Measurements from ENCODE around the gene SMIM32.

The SMIM32 gene

GRCh38 chr5:136186796-136187195 is 6.2 kb downstream of the SMIM32 start:
- DNase-seq (ENCODE audit: low spot score) = no peak
- FAIRE-seq = no peak

DNA sequence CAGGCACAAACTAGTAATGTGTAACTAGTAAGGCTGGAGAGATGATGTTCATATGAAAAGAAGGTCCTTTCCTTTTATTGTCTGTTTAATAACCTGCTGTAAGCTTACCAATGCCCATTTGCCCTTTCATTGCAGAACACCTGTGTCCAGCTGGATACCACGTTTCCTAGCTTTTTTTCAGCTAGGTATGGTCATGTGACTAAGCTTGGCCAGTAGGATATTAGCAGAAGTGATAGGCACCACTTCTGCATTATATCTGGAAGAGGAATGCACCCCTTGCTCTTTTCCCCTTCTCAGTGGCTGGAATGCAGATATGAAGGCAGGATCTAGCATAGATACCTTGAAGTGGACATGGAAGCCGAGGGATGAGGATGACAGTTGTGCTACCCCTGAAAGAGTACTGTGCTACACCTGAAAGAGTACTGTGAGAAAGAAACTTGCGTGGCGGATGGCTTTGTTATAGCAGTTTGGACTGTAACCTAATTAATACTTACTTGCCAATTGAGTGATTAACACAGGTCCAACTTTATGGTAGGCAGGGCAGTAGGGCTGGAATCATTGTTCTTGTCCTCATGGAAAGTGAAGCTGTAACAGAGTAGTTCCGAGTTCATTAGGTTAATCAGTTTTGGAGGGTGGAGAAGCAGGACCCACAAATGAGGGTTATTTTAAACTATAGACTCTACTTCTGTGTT is 6.8 kb downstream of the SMIM32 start:
- no peak for FAIRE-seq
- no peak for DNase-seq (ENCODE audit: low spot score)

DNA sequence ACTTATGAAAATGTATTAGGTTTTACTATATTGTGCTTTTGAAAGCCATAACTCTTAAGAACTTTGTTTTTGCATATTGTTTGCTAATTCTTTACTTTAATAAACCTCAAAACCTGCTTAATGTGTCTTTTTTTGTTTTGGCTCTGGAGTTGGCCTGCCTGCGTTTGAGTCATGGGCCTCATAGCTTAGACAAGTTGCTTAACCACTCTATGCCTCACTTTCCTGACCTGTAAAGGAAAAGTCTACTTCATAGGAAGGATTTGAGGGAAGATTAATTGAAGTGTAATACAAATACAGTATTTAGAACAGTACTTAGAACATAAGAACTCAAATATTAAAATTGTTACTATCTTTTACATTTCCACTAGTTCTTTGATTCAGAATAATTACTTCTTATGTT is 10.3 kb downstream of the SMIM32 start:
- no peak for DNase-seq (ENCODE audit: low spot score)
- no peak for FAIRE-seq

- DNase-seq (ENCODE audit: low spot score) (peak; percentile 32), FAIRE-seq (no peak)
Observed at GRCh38 chr5:136174021-136174659, 18.8 kb downstream of the SMIM32 start.

DNA sequence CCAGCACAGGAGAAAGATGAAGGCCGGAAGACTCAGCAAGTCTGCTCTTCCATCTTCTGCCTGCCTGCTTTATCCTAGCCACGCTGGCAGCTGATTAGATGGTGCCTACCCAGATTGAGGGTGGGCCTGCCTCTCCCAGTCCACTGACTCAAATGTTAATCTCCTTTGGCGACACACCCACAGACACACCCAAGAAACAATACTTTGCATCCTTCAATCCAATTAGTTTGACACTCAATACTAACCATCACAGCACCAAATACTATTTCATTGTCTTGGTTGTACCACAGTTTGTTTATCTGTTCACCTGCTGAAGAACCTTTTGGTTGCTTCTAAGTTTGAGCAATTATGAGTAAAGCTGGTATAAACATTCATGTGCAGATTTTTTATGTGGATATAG is 23.7 kb downstream of the SMIM32 start:
- FAIRE-seq = no peak
- DNase-seq (ENCODE audit: low spot score) = no peak

- no peak for DNase-seq (ENCODE audit: low spot score)
- no peak for FAIRE-seq
Observed at GRCh38 chr5:136166909-136167308, 26.1 kb downstream of the SMIM32 start.

DNA sequence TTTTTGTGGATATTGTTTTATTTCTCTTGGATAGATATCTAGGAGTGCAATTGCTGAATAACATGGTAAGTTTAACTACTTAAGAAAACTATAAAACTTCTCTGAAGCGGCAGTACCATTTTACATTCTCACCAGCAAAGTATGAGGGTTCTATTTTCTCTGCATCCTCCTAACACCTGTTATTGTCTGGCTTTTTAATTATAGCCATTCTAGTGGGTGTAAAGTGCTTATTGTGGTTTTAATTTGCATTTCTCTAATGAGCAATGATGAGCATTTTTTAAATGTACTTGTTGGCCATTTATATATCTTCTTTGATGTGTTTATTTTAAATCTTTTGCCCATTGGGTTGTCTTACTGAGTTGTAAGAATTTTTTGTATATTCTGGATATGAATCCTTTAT is 28.7 kb downstream of the SMIM32 start:
- DNase-seq (ENCODE audit: low spot score) = no peak
- FAIRE-seq = no peak

DNA sequence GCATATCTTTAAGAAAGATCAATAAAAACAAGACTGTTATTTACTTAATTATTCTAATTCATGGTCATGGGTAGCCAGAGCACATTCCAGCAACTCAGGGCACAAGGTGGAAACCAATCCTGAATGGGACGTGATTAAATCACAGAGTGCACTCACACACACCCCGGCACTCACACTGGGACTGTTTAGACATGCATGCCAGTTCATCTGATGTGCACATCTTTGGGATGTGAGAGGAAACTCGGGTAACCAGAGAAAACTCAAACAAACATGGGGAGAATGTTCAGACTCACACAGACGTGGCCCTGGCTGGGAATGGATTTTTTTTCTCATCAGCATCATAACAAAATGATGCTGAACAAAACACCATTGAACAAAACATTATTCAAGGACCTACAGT is 31.0 kb downstream of the SMIM32 start:
- DNase-seq (ENCODE audit: low spot score) (no peak), FAIRE-seq (no peak)

GRCh38 chr5:136159457-136159856 is 33.5 kb downstream of the SMIM32 start:
- FAIRE-seq (no peak), DNase-seq (ENCODE audit: low spot score) (no peak)

- no peak for FAIRE-seq
- no peak for DNase-seq (ENCODE audit: low spot score)
Observed at GRCh38 chr5:136157514-136157913, 35.4 kb downstream of the SMIM32 start.

DNA sequence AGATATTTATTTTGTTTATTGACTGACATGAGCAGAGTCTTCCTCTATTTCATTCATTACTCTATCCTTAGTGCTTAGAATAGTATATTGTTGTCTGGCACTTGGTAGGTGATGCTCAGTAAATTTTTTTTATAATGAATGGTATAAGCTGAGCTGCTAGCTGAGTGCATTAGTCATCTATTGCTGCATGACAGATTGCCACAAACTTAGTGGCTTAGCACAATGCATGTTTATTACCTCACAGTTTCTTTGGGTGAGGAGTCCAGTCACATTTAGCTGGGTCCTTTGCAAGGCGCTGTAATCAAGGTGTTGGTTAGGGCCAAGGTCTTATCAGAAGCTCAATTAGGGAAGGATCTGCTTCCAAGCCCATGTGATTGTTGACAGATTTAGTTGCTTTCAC is 37.2 kb downstream of the SMIM32 start:
- FAIRE-seq (no peak), DNase-seq (ENCODE audit: low spot score) (no peak)

DNA sequence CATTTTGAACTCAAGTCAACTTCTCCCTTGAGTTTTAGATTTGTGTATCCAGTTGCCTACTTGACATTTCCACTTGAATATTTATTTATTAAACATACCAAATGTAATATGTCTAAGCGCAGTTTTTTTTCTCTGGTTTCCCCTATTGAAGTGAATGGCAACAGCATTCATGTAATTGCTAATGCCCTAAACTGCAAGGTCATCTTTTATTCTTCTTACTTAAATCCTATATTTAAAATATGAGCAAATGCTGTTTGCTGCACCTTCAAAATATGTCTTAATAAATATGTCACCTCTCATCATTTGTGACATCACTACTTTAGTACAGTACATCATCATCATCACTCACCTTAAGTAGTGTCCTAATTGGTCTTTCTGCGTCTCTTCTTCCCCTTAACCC is 37.9 kb downstream of the SMIM32 start:
- no peak for FAIRE-seq
- DNase-seq (ENCODE audit: low spot score) = no peak

- FAIRE-seq (no peak), DNase-seq (ENCODE audit: low spot score) (no peak)
Observed at GRCh38 chr5:136153581-136154236, 39.3 kb downstream of the SMIM32 start.

DNA sequence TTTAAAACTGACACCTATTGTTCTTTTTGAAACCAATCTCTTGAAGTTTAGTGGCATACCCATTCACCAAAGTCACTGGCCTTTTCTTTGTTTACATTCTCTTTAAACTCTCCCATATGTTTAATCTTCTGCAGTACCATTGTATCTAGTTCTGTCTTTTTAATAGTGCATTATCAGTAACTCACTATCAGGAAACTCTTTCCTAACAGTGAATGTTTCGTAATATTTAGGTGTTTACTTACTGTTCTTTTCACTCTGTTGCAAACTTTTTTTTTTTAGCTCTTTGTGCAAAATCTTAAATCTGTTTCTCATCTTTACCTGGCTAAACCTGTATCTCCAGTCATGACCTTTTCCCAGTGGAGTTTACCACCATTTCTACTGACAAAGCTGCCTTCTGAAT is 43.1 kb downstream of the SMIM32 start:
- no peak for FAIRE-seq

GRCh38 chr5:136147632-136148031 is 45.3 kb downstream of the SMIM32 start:
- no peak for FAIRE-seq

More for the DNA sequence above, 43.1 kb downstream of the SMIM32 start:
- DNase-seq (ENCODE audit: low spot score) = no peak

DNA sequence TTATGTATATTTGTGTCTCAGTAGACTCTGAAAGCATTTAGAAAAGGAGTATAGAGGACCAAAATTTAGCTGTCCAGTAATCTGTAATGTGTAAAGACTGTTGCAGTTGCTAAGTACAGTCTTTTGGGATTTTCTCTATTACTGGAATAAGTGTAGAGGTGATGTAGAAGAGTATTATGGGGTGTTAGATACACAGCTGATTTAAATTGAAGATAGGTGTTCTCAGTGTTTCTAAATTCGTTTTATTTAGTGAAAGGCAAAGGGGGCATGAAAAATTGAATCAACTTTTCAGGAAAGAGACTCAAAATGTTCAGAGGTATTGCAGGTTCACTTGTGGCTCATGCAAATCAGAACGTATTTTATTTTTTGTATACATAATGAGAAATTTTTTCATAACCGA is 46.8 kb downstream of the SMIM32 start:
- DNase-seq (ENCODE audit: low spot score) = no peak
- FAIRE-seq = no peak

More at GRCh38 chr5:136147632-136148031, 45.3 kb downstream of the SMIM32 start:
- DNase-seq (ENCODE audit: low spot score) = no peak

GRCh38 chr5:136145030-136145429 is 47.9 kb downstream of the SMIM32 start:
- no peak for FAIRE-seq

DNA sequence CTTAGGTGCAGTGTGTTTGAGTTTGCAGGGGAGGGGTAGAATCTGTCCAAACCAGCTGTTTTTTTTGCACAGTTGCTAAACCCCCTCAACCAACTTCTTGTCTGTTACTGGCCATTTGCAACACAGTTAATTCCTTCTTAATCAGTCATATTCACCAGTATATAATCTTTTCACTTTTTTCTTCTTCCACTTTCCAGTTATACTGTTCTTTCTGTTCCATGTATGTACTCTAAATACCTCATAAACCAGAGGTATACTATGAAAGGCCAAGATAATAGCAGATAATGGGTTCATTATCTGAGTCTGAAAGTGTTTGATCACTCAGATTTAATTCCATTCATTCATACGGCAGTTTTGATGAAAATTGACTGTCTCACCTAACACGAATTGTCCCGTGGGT is 49.2 kb downstream of the SMIM32 start:
- DNase-seq (ENCODE audit: low spot score) = no peak

More at GRCh38 chr5:136145030-136145429, 47.9 kb downstream of the SMIM32 start:
- DNase-seq (ENCODE audit: low spot score) = no peak

DNA sequence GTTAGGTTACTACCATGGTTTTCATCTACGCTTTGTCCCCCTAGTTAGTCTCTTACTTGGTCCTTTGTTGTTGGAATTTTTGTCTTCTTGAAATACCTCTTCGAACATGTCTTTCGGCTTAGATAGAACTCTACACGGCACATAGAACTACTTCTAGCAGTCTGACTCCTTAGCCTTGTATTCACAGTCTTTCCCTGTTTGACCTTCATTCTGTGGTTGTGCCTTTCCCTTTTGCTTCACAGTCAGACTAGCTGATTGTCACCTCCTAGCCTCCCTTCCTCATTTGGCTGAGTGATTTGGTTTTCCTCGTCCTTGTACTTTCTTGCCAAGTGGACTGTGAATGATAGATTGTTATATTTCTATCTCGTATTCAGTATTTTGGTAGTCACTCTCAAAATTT is 49.6 kb downstream of the SMIM32 start:
- no peak for DNase-seq (ENCODE audit: low spot score)
- FAIRE-seq = no peak

More for the DNA sequence above, 49.2 kb downstream of the SMIM32 start:
- no peak for FAIRE-seq

DNA sequence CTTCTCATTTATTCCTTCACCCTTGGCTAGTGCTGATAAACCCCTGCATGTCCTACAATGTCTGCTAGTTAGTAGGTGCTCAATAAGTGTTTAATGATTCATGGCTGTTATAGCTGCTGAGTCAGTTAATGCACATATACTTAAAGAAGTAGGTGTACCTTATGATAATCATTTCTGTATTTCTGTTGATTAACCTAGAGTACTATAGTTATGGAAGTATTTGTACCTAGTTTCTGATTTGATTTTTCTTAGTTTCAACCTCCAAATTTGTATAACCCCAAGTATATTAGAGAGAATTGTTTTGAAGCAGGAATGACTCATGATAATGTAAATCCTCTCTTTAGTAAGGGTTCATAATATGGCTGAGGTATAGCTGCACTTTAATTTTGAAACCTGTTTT is 51.4 kb downstream of the SMIM32 start:
- FAIRE-seq (no peak), DNase-seq (ENCODE audit: low spot score) (no peak)
